HG03432 (cell line): Measurements from ENCODE around the gene SPHKAP.
A peak's percentile ranks its signal among the peaks of the same experiment; 100 is the strongest.
"Not testable (repeated sequence)": the region's sequence is repeated elsewhere in the genome, so short reads cannot be mapped to it uniquely, and the experiment has no call there.

Source experiments
- ATAC-seq: cut with Tn5 transposase; IDR thresholded peaks from one replicate; pipeline ENCODE4 v1.9.1; 2021; ENCODE audit warnings: mild to moderate bottlenecking, moderate library complexity; ENCODE audit not compliant: unreplicated experiment

Gene SPHKAP

DNA sequence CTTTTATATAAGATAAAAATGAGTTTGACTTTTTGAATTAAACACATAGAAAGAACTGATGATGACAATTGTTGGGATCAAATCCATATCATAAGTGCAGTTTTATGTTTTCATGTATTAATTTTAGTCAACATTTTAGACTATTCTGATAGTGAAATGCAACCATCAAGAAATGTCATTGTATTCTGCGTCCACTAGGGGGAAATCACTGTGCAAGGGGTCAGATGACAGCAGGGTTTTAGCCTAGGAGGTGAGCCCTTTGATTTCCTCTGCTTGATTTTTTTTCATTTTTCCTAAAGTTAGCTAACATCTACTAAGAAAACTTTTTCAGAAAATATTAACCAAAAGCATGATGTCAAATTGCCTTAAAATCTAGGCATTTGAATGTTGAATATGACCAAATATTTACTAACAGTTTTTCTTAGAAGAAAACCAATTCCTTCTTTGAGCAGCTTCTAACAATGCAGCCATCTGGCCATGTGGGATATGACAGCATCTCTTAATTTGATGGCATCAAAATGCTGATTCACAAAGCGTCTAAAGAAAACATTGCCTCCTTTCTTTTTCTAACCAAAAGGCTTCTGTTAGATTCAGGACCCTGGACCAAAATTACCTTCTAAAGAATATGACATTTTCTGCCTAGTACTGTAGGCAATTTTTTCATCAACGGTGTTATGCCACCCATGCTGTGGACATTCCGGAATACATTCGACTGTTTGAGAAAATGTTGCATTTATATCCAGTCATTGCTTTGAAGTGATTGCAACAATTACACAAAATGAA, 141.5 kb downstream of the SPHKAP start:
- peak; percentile 96 for ATAC-seq

DNA sequence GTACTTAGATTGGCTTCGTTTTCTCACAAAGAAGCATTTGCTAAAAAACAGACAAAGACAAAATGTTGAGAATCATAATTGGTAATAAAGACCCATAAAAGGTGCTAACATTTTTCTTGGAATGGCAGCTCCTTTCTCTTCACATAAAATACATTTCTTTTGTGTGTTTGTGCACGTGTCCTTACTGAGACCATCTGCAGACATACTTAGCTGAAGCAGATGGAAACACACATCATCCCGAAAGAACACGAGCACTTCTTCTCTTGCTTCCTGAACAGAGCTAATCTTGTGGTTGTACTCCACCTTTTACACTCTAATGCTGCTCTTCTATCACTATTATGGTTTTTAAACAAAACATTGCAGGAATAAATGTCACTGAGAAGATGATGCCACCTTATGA, 142.5 kb downstream of the SPHKAP start:
- no peak for ATAC-seq

DNA sequence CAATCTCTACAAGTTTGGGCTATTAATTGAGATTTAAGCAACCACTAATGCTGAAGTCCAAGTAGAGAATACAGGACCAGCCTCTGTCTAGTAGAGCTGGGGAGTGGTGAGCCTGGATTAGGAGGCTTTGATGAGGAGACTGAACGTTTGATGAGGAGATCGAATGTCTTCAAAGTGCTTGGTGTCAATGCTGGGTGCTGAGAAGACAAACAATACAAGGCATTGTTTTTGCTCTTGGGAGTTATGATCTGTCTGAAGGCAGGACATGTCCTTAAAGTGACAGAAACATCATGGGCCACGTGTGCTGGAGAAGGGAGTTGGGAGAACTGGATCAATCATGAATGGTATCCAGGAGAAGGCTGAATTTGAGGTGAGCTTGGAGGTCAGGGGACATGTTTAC, 143.6 kb downstream of the SPHKAP start:
- no peak for ATAC-seq

DNA sequence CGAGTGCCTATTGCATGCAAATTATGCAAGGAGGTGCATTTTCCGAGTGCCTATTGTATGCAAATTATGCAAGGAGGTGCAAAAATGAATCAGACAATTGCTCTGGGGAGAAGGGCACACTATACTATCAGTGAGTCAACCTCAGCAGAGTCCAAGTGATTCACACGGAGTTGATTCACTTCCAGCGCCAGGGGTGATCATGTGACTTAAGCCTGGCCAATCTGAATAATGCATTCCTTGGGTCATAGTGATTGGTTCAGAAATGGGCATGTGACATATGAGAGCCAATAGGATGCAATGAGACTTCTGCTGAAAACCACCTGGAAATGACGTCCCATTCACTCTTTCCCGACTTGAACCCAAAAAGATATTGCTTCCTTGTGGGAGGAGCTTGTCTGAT, 157.9 kb downstream of the SPHKAP start:
- ATAC-seq: no peak

DNA sequence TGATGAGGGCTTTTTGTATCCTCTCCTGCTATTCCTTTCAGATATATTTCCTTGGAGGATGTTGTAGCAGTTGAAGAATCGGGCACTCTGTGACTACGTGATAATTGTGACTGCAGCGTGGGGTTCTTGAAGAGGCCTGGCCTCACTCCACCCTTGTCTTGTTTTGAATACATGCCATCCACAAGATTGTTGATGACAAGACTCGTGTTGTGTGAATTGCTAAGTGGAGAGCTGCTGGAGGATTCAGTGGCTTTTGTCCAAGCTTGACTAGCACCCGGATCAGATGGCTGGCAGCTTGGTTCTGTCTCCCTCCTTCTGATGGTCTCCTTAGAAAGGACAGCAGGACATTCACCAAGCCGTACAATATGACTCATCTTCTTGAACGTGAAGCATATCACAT, 163.2 kb downstream of the SPHKAP start:
- no peak for ATAC-seq

DNA sequence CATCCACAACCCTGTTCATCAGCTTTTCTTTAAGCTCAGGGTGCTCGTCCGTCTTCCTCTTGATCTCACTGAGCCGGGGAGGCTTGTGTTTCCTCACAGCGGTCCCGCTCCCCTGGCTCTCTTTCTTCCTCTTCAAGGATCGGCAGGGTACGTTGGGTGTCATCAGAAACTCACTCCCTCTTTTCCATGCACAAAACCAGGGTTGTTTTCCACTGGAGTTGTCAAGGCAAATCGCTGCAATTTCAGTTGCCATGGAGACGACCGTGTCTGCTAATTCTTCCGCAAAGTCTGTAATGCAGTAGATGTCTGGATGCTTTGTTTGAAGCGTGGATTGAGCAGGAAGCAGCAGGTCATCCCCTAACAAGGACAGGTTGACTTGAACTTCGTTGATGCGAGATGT, 163.7 kb downstream of the SPHKAP start:
- no peak for ATAC-seq

DNA sequence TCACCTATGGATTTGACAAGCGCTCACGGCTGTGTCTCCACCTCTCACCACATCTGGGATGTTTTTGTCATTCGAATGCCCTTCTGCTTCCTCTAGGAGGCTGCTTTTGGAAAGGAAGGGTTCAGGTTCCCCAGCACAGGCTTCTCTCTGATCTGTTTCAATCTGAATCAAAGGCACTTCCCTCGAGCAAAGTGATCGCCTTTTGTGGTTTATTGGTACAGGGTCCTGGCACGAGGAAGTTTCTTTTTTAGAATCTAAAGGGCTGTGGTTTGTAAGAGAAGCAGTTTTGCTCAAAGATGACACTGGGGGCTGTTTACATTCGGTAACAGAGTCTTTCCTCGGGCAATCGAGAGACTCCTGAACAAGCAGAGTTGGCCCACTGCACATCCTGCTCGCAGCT, 165.1 kb downstream of the SPHKAP start:
- ATAC-seq: peak; percentile 87

DNA sequence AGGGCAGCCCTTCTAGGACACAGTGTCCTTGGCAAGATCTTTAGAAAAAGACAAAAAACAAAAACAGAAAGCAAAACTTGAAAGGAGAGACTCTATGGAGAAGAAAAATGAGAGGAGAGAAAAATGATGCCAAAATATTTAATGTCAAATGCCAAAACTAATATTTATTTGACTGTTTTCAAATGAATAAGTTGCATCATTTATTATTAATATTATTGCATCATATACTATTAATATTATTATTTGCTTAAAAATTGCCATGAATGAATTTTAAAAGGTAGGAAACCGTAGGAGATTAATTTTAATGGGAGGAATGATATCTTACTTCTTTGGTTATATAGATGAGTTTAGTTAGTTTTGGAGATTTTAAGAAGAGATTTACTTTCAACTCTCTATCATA, 165.7 kb downstream of the SPHKAP start:
- ATAC-seq: no peak

DNA sequence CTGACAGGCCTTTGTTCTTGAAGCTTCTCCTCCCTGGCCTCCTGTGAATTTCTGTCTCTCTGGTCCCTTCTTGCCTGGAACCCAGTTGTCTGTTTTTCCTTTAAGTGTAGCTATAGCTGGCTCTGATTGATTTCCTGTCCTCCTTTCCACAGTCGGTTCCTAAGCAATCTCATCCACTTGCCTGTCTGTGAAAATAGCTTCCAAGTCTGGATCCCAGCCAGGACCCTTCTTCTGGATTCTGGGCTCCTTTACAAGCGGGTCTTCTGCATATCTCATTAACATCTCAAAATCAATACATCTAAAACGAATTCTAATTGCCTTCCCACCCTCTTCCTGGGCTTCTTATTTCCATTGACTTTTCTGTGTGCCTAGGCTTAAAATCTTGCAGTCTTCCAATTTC, 185.1 kb downstream of the SPHKAP start:
- no peak for ATAC-seq

DNA sequence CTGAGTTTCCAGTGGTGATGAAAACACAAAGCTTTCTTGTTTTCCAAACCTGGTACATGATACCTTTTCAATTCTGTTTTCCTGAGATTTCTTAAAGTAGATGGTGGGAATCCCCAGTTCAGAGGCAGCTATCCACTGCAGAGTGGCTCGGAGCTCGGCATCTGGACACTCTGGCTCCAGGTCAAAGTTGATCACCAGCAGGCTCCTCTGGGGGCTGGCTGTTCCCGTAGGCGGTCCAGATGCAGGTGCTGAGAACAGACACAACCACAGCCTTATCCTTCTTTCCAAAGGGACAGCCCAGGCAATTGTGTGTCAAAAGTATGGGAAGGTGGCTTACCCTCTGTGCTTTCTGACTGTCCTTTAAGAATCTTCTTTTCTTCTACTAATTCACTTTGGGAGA, 190.6 kb downstream of the SPHKAP start:
- no peak for ATAC-seq

DNA sequence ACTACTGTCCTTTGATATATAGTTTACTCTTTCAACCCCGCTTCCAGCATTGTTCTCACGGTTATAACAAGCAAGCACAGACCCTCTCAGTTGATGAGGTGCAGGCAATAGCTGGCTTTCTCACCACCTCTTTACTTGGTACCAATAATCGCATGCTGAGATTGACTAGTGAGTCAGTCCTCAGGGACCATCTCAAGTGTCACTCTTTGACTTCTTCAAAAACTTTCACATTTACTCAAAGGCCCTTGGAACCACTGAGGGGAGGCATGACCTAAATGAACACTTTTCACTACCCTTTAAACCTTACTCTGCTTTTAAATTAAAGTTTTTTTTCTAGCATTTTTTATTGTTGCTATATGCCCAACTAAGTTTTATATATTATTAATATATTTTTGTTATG, 208.2 kb downstream of the SPHKAP start:
- ATAC-seq: peak; percentile 61

DNA sequence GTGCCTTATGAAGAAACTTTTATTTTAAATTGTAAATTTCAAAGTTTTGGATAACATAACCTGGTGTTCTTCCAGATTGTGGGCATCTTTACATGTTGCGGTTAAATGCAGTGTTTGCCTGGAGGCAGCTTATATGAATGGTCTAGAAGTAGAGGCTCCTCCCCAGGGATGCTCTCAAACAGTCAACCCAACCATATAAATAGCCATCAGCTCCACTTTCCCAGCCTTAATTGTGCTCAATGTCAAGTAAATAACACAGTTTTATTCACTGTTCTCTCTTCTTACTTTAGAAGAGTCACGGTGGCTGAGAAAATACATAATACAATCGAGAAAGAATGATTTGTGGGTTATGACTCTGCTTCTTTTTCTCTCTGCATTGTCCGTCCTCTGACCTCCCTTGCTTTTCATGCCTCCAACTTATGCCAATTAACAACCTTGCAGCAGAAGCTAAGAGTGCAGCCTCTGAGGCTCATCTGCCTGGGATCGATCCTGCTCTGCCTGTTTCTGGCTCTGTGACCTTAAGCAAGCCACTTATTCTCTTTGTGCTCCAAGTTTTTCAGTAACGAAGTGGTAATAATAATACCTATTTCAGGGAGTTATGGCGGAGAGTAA, 209.8 kb downstream of the SPHKAP start:
- ATAC-seq: no peak

DNA sequence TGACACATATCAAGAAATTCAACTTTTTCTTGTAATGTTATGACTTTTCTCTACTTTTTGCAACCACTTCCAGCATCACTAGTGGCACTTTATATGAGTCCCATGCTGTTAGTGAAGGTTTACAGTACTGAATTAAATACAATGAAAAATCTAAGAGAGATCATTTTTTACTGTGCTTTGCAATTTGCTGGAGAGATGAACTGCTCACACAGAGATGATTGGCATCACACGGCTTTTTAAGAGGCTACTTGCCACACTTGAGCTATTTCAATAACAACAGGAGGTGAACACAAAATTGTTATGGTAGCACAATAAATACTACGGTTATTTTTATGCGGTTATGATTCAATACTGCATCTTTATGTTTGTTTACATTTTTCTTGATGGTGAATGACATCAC, 221.2 kb downstream of the SPHKAP start:
- ATAC-seq: no peak

DNA sequence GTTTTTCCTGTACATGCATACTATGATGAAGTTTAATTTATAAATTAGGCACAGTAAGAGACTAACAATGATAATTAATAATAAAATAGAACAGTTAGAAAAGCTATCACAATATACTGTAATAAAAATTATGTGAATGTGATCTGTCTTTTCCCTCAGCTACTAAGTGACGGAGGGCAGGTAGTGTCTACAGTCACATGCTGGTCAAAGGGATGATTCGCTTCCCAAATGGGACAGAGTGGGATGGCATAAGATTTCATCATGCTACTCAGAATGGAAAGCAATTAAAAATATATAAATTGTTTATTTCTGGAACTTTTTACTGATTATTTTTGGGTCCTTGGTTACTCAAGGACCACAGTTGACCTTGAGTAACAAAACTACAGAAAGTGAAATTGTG, 238.5 kb downstream of the SPHKAP start:
- ATAC-seq: no peak

DNA sequence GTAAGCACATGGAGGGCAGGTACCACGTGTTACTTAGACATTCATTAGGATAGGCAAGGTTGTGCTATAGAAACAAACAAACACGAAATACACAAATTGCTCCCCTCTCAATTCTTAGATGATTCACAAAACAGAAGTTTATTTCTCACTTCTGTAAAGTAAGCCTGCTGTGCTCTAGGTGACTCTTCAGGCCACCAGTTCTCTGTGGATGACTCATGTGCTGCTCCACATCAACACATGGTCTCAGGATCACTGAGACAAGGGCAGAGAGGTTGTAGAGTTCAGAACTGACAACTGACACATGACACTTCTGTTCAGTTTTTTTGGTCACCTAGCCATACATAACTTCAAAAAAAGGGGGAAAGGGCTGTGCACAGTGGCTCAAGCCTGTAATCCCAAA, 239.5 kb downstream of the SPHKAP start:
- ATAC-seq: peak; percentile 75

DNA sequence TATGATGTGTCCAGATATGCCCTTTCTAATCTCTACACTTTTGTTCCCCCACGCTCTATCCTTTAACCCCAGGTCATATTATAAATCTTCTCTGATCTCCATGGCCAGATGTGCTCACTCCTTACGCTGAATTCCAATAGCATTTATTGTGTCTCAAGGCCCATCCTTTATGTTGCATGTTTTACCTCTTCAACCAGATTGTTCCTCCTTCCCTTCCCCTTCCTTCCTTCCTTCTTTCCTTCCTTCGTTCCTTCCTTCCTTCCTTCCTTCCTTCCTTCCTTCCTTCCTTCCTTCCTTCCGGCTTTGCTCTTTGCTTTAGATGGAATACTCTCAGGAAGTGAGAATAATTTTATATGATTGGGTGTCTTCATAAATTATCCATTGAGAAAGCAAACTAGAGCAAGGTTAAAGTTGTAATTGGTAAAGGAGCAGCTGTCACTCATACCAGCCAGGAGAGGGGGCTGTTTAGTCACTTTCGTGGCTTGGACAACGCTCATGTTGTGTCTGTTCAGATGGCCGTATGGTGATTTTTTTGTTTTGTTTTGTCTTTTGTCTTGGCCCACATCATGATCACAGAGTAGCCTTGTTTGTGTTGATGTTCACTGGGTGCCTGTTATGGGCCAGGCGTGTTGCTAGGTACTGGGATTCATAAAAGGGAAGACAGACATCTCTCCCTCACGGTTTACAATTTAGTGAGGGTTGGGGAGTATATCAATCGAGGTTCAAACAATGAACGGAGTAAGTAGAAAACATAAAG, 242.0 kb downstream of the SPHKAP start:
- ATAC-seq: peak; percentile 66

DNA sequence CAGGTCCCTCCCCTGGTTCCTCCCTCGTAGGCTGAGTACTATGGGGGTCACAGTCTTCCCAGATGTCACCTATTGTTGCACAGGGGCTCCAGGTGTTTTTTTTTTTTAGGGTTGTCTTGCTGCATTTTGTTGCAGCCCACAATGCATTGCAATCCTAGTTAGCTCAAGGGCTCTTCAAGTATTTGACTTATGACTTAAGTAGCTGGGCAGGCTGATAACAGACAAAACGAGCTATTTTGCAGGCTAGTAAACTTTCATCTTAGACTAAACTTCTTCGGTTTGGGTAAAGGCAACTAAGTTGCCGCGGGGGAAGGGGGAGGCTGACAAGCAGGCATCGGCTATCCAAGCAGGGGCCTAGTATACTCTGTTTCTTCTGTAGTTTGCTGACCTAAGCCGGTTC, 245.2 kb downstream of the SPHKAP start:
- ATAC-seq: not testable (repeated sequence)

DNA sequence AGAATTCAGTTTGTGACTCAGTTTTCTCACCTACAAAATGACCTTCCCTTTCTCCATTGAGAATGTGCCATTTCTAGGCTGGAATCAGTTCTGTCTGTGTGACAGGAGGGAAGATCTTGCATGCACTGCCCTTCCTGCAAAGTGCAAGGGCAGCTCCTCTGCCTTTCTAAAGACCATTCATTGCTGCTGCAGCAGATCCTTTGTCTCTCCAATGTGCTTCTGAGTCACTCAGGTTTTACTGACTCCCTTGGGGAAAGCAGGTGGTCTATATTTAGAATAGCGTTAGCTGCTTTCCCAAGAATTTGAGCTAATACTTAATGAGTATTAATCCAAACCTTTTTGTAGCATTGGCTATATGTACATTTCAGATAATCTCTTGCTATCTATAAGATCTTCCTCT, 247.6 kb downstream of the SPHKAP start:
- no peak for ATAC-seq

DNA sequence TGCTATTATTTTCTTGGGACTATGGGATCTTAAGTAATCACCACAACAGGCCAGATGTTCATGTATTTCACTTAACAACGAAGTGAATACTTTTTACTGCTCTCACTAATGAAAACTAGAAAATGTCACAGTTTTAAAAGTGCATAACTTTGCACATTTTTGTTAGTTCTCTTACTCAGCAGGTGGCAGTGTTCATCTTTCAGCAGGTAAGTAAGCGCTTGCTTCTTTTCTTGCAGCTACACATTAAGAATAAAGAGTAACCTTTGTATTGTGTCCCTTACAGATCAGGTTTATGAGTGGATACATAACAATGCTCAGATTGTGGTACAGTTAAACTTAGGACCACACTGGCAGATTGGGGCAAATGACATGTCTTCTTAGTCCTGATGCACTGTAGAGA, 249.1 kb downstream of the SPHKAP start:
- no peak for ATAC-seq

DNA sequence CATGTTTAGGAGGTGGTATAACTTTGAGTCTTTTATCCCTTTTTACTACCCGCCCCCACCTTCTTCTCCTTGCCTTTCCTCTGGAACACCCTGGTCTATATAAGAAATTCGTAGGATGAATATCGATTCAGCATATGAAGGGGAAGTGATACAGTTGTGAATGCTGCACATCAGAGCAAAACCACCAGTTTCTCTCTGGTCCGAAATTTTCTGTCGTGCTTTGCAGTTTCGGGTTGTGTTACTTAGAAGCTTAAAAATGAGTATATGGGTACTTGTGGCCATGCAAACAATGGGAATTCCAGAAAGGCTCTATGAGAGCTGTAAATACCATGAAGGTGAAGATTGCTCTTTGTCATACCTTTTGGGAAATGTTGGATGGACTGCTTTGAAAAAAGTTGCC, 249.5 kb downstream of the SPHKAP start:
- no peak for ATAC-seq
